CD4-positive, alpha-beta T cell treated with Interferon alpha-2 for 1 hour (primary cell): ENCODE measurements around the gene ZNF654.
"Not testable (repeated sequence)": the region's sequence is repeated elsewhere in the genome, so short reads cannot be mapped to it uniquely, and the experiment has no call there.

Source experiments
- DNase-seq, 2 donors: peaks; one replicate each; pipeline ENCODE4 v3.0.0-alpha.2; 2020 to 2022

ZNF654 gene

DNA sequence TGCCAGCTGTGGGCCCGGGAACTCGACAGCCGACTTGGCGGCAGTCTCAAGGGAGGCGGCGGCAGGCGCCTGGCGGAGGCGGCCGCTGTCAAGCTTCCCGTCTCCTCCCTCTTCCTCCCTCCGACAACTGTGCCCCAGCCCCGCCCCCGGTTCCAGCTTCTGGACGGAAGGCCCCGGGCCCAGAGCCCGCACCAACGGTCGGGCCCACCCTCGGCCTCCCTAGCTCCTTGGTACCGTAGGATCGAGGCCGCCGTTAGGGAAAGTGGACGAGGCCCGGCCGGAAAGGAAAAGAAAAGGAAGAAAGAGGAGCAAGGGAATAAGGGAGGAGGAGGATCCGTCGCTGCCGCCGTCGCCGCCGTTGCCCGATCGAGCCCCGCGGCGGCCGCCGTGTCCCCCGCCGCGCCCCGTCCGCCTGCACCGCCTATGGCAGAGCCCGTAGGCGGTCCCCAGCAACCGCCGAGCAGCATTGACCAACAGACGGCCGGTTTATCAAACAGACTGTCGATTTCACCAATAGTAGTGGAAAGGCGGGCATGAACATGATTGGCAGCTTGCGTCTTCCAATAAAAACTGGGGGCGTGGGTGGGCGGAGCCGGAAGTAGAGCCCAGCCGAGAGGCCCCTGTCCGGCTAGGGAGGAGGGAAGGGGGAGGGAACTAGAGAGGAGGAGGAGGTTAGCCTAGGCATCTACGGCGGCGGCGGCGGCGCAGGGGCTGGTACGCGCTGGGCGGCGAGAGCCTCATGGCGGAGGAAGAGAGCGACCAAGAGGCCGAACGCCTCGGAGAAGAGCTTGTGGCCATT is at the start of gene ZNF654, which contains the start of gene CGGBP1:
TSS of gene ZNF654 (plus strand) at position 675 of the 799 bp plus-strand sequence. CDS start at position 740, 65 bp downstream.
TSS of gene CGGBP1 (minus strand) at position 425 of the 799 bp plus-strand sequence. CDS start 3,029 bp downstream, outside the sequence.
- peak; percentile 99 for DNase-seq

DNA sequence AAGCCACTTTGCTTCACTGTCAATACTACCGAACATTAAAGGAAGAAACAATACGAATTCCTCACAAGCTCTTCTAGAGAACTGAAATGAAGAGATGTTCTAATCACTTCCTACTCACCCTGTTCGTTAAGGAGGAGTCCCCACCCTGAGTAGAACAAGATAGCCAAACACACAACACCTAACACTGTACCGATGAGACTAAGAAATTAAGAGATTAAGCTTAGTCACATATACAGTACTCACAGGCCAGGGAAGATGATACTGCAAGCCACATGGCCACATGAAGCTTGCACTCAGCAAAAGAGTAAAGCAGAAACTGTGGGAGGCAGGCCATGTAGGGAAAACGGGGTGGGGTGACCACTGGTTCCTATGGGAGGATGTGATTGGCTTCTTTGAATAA is 48.2 kb upstream of the ZNF654 start:
- no peak for DNase-seq

DNA sequence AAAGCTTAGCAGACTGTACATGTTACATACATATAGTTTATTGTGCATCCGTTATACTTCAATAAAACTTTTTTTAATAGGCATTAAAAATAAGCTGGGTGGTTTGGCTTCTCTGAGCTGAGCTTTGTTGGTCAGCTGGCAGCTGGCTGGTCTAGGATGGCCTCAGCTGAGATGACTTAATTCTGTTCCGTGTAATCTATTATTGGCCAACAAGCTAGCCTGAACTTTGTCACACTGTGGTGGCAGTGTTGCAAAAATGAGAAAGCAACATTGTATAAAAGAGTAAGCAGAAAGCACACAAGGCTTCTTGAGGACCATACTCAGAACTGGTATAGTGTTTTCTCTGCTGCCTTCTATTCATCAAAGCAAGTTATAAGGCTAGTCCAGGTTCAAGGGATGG is 45.5 kb upstream of the ZNF654 start:
- DNase-seq: no peak

- not testable (repeated sequence) for DNase-seq
Measured at GRCh38 chr3:88015656-88016055, 43.4 kb upstream of the ZNF654 start.

DNA sequence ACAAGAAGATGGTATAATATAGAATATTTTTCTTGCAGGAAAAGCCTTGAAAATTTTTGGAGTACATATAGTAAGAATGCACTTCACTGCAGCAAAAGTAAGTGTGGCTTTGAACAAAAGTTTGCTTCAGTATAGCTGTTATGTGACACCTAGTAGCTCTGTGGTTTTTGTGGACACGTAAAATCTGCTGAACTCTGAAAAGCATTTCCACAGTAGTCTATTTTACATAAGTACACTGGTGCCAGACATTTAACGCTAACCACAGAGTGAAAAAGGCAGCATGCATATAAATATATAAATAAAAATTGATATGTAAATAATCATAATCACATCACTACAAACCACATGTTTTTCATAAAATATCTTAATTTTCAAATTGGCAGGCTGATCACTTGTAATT is 40.0 kb upstream of the ZNF654 start:
- peak in 1 of 2 donors; percentile 45 for DNase-seq

- DNase-seq: no peak
Measured at GRCh38 chr3:88025001-88025552, 34.0 kb upstream of the ZNF654 start.

DNA sequence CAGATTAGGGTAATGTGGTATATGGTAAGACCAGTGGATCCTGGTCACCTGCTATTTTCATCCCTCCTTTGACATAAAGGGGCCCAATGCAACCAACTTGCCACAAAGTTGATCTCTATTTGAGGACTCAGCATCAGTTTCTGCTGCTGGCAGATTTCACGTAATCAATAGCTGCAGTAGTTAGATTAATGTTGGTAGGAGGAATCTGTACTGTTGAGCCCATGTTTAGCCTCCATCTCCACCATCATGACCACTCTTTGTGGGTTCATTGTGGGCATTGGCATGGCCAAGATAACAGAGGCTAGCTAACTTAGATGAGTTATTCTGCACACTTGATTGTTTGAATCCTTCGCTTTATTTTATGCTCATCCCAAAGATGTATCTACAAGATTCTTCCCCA is 30.2 kb upstream of the ZNF654 start:
- DNase-seq: no peak

- peak in 1 of 2 donors; percentile 53 for DNase-seq
Measured at GRCh38 chr3:88030210-88030609, 28.8 kb upstream of the ZNF654 start.

DNA sequence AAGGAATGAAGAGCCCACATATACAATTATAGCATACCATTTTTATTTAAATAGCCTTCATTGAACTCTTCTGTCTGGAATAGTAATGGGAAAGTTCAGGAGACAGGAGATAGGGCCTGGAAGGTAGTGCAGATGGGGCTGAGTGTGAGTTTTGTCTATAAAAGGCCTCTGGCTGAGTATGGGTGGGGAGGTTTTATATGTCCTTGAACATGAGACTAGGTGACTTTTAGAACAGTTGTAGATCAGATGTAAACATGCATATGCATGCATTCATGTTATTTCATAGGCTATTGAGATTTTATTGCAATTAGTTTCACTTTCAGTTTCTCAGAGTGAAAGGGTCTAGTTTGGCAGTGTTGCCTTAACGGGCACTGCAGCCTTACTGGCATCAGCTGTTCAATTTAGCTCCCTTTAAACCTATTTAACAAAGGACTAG is 27.4 kb upstream of the ZNF654 start:
- DNase-seq: peak; percentile 22 to 71

- DNase-seq: no peak
Measured at GRCh38 chr3:88032245-88032644, 26.8 kb upstream of the ZNF654 start.

- DNase-seq: no peak
Measured at GRCh38 chr3:88033079-88033478, 26.0 kb upstream of the ZNF654 start.

- DNase-seq: no peak
Measured at GRCh38 chr3:88033808-88034207, 25.2 kb upstream of the ZNF654 start.

DNA sequence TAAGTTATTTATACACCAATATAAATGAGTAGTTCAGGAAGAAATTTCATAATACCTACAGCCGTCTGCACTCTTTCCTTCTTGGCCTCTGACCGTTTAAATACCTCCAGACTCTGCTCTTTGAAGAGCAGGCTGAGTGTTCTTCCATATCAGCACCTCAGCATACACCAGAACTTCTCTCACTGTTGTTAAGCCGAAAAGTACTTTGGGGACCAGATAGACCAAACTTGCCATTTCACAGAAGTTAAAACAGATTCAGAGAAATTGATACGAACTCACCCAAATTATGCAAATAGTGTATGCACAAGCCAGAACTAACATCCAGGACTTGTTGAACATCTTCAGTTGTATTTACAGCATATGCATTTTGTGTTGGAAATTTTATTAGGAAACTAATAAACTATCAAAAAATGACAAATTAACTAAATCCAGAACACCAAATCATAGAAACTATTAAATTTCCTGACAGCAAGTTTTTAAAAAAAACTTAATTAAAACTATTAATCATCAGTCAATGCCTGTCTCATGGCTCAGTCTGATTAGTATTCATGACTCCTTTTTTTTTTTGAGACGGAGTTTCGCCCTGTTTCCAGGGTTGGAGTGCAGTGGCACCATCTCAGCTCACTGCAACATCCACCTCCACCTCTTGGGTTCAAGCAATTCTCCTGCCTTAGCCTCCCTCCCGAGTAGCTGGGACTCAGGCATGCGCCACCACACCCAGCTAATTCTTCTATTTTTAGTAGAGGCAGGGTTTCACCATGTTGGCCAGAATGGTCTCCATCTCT is 24.4 kb upstream of the ZNF654 start:
- DNase-seq: no peak

- no peak for DNase-seq
Measured at GRCh38 chr3:88036221-88036620, 22.8 kb upstream of the ZNF654 start.

DNA sequence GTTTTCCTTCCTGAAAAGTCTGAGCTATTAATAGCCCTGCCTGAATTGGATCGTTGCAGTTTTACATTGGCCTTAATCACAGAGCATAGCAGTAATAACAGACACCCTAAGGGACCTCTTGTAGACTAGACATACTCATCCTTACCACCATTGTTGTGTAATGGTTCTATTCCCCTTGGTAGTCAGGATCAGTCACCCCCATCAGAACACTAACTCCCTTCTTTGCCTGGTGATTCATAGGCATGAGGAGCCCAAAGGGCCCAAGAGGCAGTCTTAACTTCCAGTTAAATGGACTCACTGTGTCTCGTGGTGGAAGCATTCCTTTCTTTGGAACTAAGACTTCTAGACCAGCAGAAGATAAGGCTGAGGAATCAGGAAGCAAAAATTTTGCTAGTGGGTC is 20.5 kb upstream of the ZNF654 start:
- DNase-seq: no peak

- no peak for DNase-seq
Measured at GRCh38 chr3:88040529-88040928, 18.5 kb upstream of the ZNF654 start.

DNA sequence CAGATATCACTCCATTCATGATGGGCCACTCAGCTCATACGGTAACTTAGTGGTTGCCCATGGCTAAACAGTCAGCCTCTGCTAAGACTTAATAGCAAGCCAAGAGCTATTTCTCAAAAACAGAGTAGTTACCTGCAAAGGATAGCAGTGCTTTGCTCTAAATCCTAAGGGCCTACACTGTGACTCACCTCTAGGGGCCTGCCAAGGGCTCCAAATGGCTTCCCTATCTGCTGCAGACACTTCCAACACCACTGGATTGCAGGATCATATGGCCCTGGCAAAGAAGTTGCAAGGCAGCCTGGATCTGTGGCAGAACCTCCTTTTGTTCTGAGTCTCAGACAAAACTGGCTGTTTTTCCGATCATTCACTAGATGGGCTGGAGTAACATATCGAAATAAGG is 18.1 kb upstream of the ZNF654 start:
- DNase-seq: no peak

DNA sequence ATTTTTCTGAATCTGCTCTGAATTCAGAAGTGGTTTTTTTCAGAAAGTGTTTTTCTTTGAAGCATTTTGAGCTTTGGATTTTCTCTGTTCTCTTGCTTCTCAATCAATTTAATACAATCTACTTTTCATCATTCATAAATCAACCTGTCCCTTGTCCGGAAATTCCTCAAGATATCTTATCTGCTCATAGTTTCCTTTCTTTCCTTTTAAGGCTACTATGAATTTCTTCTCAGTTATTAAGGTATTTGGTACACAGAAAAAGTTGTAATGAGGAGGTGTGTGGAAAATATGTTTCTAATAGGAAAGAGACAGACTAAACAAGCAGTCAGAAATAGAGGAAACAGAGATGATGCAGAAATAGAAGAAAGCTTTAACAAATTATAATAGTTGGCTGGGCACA is 14.6 kb upstream of the ZNF654 start:
- no peak for DNase-seq

- DNase-seq: no peak
Measured at GRCh38 chr3:88046766-88047165, 12.3 kb upstream of the ZNF654 start.

- DNase-seq: peak in 1 of 2 donors; percentile 34
Measured at GRCh38 chr3:88057630-88058305, 1.3 kb upstream of the ZNF654 start.

GRCh38 chr3:88058306-88058580 is 812 bp upstream of the ZNF654 start:
- DNase-seq: no peak

DNA sequence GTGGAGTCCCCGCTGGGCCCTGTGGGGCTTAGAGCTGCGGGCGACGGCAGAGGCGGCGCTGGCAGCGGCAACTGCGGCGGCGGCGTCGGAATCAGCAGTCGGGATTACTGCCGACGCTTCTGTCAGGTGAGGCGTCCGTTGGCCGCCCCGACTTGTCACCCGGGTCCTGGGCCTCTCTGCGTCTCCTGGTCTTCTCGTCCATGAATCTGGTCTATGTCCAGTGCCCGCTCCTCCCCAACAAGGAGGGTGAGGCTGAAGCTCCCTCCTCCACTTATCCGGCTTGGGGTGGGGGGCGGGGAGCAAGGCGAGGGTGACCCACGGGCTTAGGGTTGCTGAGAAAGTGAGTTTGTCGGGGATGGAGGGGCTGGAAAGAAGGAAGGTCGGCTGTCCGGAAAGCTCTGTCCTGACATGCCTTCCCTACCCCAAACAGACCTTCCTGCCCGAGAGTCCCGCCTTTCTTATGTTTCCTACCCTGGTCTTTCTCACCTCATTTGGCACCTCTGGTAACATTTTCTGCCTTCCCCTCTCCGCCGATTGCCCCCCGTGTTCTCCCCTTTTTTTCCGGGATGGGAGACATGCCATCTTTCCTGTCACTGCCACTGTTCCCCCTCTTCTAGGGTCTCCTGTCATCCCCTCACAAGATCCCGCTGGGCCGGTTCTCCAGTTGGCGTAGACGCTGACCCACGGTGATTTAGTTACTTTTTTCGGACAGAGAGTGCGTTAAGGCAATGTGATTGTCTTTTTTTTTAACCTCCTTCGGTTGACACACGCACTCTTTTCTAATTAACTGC is 520 bp downstream of the ZNF654 start:
- DNase-seq: no peak
